Measurements from ENCODE around the gene TIMM17B.

GRCh38 chrX:48854898-48855297, 42.7 kb downstream of the TIMM17B start:
- TF ChIP-seq ZFX (IDR thresholded peaks at IDR 0.05) (no peak), CTCF (conservative IDR thresholded peaks at IDR 0.05) (0 out of 2 replicates have a peak, but pooled peaks have one; percentile 12)

Data from C4-2B (cell line).